Erythroblast (primary cell): ENCODE data around the gene AMZ2.
"Not testable (repeated sequence)": the region's sequence is repeated elsewhere in the genome, so short reads cannot be mapped to it uniquely, and the experiment has no call there.

Experiments
- DNase-seq, 2 experiments: peaks; one replicate each; lab custom pipeline; 2025; lab: John Stamatoyannopoulos, UW
- GATA1 ChIP-seq: IDR thresholded peaks from 2 replicates; pipeline ENCODE4 v1.6.1; 2011; ENCODE audit warnings: low read depth, mild to moderate bottlenecking, control low read depth, low read length, moderate library complexity
- POLR2A ChIP-seq: IDR thresholded peaks from 2 replicates; pipeline ENCODE4 v1.6.1; 2011; ENCODE audit warnings: mild to moderate bottlenecking, low read length

Gene AMZ2

GRCh38 chr17:68238164-68238870 lies 9.5 kb upstream of the AMZ2 start:
- DNase-seq = no peak
- TF ChIP-seq POLR2A = no peak
- no peak for TF ChIP-seq GATA1

DNA sequence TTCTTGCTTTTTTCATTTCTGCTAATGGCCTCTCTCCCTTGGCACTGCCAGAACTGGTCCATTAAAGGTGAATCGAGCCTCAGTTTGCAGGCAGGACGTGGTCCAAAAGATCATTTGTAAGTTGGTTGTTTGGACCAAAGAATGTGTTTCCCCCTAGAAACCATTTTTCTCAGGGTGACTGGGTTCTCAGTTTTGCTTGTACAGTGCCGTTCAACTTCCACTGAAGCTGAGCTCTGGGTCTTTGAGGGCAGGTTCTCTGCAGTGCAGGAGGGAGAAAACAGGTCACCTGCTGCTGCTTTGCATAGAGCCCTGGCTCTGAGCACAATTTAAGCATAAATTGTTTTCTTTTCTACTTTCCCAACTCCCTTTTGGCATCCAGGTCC lies 9.0 kb upstream of the AMZ2 start:
- TF ChIP-seq GATA1 = no peak
- no peak for TF ChIP-seq POLR2A
- no peak for DNase-seq

GRCh38 chr17:68239632-68240366 lies 8.0 kb upstream of the AMZ2 start:
- no peak for DNase-seq
- TF ChIP-seq GATA1 (no peak), POLR2A (no peak)

DNA sequence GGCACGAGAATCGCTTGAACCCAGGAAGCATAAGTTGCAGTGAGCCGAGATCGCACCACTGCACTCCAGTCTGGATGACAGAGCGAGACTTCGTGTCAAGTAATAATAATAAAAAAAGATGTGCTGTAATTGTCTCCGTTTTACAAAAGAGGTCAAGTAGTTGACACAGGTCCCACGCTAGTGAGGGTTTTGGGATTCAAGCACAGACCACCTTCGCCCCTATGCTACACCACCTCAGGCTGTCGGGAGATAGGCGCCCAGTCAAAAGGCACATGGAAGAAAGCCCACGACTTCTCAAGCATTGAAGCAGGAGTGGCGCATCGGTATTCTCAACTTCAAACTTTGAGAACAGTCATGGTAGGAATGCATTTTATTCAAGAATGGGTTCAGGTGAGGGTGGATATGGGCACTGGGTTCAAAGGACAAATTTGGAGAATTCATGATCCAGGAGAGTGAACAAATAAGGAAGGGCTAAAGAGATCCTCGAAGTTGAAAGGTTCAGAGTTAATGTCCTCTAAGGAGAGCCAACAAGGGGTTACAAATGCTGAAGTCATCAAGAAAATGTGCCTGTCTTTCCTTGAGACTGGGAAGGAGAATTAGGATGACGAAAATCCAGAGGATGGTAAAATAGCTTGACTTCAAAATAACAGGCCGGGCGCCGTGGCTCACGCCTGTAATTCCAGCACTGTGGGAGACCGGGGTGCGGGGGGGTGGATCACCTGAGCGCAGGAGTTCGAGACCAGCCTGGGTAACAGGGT lies 1.4 kb upstream of the AMZ2 start:
- DNase-seq = no peak
- TF ChIP-seq GATA1 (no peak), POLR2A (no peak)

- TF ChIP-seq GATA1 (no peak), POLR2A (peak; percentile 56)
Observed at GRCh38 chr17:68248199-68248825, 469 bp downstream of the AMZ2 start.

DNA sequence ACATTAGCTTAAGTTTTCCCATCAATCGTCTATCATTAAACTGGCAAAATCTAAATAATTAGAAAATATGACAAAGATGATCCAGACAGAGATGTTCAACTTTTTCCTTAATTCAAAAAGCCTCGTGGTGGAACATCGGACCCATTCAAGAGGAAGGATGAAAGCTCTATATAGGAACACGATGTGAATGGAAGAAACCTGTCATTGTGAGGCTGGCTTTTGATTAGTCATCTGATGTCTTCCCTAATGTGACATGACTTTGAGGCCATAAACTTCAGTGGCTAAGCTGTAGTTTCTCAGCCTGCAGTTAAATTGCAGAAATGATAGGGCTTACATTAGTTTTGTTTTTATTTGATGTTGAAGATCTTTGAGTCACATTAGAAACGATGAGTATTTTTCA lies 1.0 kb downstream of the AMZ2 start:
- DNase-seq = peak; percentile 16 to 36
- no peak for TF ChIP-seq GATA1
- no peak for TF ChIP-seq POLR2A

More at GRCh38 chr17:68248199-68248825, 469 bp downstream of the AMZ2 start:
- no peak for DNase-seq

GRCh38 chr17:68249354-68249765 lies 1.5 kb downstream of the AMZ2 start:
- DNase-seq = peak; percentile 21 to 29
- TF ChIP-seq POLR2A (no peak), GATA1 (no peak)

DNA sequence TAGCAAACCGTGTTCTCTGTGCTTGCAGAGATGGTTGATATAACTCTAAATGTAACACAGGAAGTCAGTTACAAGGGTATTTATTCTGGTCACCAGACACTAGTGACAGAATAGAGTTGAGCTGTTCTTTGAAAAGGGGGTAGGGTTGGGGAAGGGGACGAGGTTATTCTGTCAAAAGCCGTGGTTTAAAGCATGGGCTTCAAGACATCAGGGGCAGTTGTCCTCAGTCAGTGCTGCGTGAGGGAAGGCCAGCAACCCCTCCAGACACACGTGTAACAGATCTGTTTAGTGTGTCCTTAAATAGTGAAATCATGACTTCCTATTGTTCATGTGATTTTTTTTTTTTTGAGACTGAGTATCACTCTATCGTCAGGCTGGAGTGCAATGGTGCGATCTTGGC lies 5.6 kb downstream of the AMZ2 start:
- TF ChIP-seq POLR2A = peak; percentile 6
- not testable (repeated sequence) for DNase-seq

DNA sequence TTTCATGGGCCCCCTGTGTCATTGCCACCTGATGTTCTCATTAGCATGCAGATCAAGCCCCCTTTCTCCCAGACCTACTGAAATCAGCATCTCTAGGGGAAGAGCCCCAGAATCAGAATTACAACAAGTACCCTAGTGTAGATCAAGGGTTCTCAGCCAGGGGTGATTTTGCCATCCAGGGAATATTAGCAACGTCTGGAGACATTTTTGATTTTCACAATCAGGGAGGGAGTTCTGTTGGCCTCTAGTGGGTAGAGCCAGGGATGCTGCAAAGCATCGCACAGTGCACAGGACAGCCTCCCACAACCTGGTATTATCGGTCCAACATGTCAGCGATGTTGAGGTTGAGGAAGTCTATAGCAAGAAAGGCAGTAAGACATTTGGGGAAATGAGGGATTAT lies 7.3 kb downstream of the AMZ2 start:
- TF ChIP-seq POLR2A = no peak
- TF ChIP-seq GATA1 = no peak
- no peak for DNase-seq

GRCh38 chr17:68255731-68256538 lies 8.1 kb downstream of the AMZ2 start:
- DNase-seq = peak in 1 of 2 experiments; percentile 48
- TF ChIP-seq POLR2A (no peak), GATA1 (no peak)

DNA sequence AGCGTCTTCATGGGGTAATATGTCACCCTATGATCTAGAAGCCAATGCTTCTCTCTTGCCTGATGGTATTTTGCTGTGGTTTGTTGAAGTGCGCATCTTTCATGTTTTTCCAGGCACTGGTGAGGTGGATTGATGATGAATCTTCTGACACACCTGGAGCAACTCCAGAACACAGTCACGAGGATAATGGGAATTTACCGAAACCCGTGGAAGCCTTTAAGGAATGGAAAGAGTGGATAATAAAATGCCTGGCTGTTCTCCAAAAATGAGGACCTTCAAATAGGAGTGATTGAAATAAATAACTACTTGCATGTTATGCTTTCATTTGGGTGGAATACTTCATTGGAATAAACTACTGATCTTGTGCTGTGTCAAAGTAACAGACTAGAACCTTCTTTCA lies 8.9 kb downstream of the AMZ2 start:
- not testable (repeated sequence) for DNase-seq

GRCh38 chr17:68257934-68258333 lies 10.1 kb downstream of the AMZ2 start:
- no peak for DNase-seq
- TF ChIP-seq POLR2A (no peak), GATA1 (no peak)

GRCh38 chr17:68258890-68259647 lies 11.2 kb downstream of the AMZ2 start:
- peak; percentile 41 to 53 for DNase-seq

GRCh38 chr17:68259648-68259951 lies 11.8 kb downstream of the AMZ2 start:
- peak in 1 of 2 experiments; percentile 9 for DNase-seq

More at GRCh38 chr17:68258890-68259647, 11.2 kb downstream of the AMZ2 start:
- TF ChIP-seq POLR2A = peak; percentile 28
